SH-SY5Y (cell line): Measurements from ENCODE around the gene ATP6AP2.

ENCODE experiments used
- GATA2 ChIP-seq: IDR thresholded peaks from 2 replicates; pipeline ENCODE4 v1.6.1; 2011; ENCODE audit warnings: mild to moderate bottlenecking, low read depth, low read length
- GATA3 ChIP-seq: IDR thresholded peaks from 2 replicates; pipeline ENCODE4 v1.6.1; 2011; ENCODE audit warnings: low read depth, mild to moderate bottlenecking, low read length, moderate library complexity

- TF ChIP-seq GATA2 (no peak), GATA3 (no peak)
Measured at GRCh38 chrX:40576291-40576690, 4.5 kb upstream of the ATP6AP2 start.
